ENCODE measurements around the gene SH3D19.

Gene SH3D19

DNA sequence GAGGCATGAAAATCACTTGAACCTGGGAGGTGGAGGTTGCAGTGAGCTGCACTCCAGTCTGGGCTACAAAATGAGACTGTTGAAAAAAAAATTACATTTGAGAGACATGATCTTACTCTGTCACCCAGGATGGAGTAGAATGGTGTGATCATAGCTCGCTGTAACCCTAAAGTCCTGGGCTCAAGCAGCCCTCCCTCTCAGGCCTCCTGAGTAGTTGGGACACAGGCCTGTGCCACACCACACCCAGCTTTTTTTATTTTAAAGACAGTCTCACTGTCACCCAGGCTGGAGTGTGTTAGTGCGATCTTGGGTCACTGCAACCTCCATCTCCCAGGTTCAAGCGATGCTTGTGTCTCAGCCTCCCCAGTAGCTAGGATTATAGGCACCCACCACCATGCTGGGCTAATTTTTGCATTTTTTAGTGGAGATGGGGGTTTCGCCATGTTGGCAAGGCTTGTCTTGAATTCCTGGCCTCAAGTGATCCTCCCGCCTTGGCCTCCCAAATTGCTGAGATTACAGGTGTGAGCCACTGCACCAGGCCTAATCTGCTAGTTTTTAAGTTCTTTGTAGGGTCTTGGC lies 219.9 kb downstream of the SH3D19 start:
- TF ChIP-seq, protein P1, sequence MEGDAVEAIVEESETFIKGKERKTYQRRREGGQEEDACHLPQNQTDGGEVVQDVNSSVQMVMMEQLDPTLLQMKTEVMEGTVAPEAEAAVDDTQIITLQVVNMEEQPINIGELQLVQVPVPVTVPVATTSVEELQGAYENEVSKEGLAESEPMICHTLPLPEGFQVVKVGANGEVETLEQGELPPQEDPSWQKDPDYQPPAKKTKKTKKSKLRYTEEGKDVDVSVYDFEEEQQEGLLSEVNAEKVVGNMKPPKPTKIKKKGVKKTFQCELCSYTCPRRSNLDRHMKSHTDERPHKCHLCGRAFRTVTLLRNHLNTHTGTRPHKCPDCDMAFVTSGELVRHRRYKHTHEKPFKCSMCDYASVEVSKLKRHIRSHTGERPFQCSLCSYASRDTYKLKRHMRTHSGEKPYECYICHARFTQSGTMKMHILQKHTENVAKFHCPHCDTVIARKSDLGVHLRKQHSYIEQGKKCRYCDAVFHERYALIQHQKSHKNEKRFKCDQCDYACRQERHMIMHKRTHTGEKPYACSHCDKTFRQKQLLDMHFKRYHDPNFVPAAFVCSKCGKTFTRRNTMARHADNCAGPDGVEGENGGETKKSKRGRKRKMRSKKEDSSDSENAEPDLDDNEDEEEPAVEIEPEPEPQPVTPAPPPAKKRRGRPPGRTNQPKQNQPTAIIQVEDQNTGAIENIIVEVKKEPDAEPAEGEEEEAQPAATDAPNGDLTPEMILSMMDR (IDR thresholded peaks at IDR 0.05; ENCODE audit: extremely low read depth, insufficient read depth, missing control alignments): no peak
- in situ Hi-C loops (cut with MboI; ENCODE audit: low pct_unique_long_range_greater_than_20kb, low sequenced_read_pairs, unreplicated experiment): no loop called here
- no peak for DNase-seq (ENCODE audit: low spot score)

DNA sequence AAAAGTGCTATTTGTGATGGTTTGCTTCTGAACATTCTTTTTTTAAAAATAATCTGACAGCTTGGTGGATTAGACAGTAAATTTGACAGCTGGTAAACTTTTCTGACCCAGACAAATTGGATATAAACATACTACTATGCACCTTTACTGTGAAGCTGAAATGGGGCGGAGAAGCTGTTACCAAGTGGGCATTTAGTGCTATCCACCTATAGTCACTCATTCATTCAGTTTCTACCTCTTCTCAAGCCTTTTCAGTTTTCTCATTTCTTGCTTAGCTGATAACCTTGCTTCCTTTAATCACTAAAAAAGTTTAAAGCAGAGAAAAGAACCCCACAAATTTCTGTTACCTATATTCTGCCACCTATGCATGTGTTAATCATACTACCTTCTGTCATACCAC lies 220.8 kb downstream of the SH3D19 start:
- TF ChIP-seq, protein P1 (IDR thresholded peaks at IDR 0.05; ENCODE audit: extremely low read depth, insufficient read depth, missing control alignments): no peak
- DNase-seq (ENCODE audit: low spot score): no peak
- in situ Hi-C loops (cut with MboI; ENCODE audit: low pct_unique_long_range_greater_than_20kb, low sequenced_read_pairs, unreplicated experiment): no loop called here

DNA sequence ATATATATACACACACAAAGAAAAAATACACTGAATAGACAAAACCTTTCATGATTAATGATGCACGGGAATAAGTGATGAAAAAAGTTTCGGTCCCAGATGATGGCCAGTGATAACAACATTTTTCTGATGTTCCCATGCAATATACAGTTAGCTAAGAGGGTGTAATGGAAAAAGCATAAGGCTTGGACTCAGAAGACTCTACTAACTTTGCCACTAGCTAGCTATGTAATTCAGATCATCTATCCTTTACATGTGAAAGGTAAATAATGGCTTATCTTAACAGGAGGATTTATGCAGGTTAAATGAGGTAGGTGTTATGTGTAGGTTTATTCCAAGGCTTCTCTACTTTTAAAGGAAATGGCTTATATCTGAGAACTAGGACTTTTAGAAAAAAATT lies 221.6 kb downstream of the SH3D19 start:
- DNase-seq (ENCODE audit: low spot score): no peak
- in situ Hi-C loops (cut with MboI; ENCODE audit: low pct_unique_long_range_greater_than_20kb, low sequenced_read_pairs, unreplicated experiment): no loop called here
- TF ChIP-seq, protein P1 (IDR thresholded peaks at IDR 0.05; ENCODE audit: extremely low read depth, insufficient read depth, missing control alignments): no peak

DNA sequence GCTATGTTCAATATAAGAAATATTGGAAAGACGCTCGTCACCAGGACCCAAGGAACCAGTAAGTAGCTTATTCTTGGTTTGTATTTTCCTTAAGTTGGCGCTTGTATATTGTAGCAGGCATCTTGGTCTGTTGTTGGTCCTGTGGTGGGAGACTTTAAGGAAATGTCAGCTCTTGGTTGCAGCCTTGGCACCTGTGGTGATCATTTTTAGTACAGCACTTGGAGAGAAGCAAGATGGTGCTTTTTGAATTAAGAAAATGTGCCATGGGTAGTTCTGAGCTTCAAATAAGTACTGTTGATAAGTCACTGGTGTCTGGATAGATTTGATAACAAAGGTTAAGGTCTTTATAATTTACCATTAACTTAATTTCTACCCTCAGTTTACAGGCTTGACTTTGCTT lies 224.9 kb downstream of the SH3D19 start:
- TF ChIP-seq, protein P1 (IDR thresholded peaks at IDR 0.05; ENCODE audit: extremely low read depth, insufficient read depth, missing control alignments): no peak
- in situ Hi-C loops (cut with MboI; ENCODE audit: low pct_unique_long_range_greater_than_20kb, low sequenced_read_pairs, unreplicated experiment): no loop called here

DNA sequence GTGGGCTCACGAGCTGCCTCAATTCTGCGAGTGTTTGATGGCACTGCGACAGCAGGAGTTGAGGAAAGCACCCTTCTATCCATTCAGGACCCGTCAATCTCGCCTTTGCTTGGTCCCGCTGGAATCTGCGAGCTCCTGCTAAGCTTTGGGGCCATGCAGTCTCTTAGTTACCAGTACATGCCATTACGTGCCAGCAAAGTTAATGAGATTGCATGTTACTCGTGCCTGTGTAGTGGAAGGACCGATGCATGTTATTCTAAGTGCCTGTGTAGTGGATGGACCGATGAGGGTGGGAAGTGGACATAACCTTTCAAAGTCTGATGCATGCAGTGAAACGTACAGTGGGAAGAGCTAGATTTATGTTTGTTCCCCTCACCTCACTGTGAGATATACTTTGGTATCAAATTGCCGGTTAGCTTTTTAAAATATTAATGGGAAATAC lies 225.4 kb downstream of the SH3D19 start:
- in situ Hi-C loops (cut with MboI; ENCODE audit: low pct_unique_long_range_greater_than_20kb, low sequenced_read_pairs, unreplicated experiment): no loop called here

More for the DNA sequence above, 224.9 kb downstream of the SH3D19 start:
- DNase-seq (ENCODE audit: low spot score): no peak

DNA sequence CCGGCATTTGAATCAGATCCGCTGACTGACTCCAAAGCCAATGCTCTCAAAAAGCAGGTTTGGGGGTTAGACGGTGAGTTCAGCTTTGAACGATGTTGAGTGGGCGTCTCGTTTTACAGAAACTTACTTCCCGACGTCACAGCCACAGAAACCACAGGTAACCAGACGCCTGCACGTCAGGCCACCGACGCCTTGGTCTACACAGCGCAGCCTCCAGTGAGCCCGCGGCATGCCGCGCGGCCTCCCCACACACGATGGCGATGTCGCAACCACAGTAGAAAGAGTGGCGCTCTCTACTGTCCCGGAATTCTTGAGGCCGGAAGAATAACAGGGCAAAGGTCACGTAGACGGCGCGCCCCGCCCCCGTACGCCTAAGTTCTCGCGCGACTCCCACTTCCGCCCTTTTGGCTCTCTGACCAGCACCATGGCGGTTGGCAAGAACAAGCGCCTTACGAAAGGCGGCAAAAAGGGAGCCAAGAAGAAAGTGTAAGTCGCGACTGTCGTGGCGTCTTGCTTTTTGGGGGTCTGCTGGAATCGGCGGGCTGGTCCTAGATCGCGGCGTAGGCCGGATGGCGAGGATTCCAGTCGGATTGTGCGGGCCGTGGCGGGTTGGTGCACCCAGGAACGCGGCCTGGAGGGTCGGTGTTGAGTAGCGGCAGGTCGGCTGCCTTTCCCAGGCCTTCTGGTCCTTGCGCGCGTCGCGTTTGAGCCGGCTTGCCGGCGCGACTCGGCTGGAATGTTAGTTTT lies 226.0 kb downstream of the SH3D19 start, which contains the start of gene RPS3A:
TSS of gene RPS3A (plus strand) at position 400 of the 747 bp plus-strand sequence. CDS start at position 425, 25 bp downstream.
- TF ChIP-seq, protein P1 (IDR thresholded peaks at IDR 0.05; ENCODE audit: extremely low read depth, insufficient read depth, missing control alignments): peak; percentile 95
- peak; percentile 91 for DNase-seq (ENCODE audit: low spot score)
- in situ Hi-C loops (cut with MboI; ENCODE audit: low pct_unique_long_range_greater_than_20kb, low sequenced_read_pairs, unreplicated experiment): no loop called here

More for the DNA sequence above, 225.4 kb downstream of the SH3D19 start:
- DNase-seq (ENCODE audit: low spot score): no peak
- TF ChIP-seq, protein P1 (IDR thresholded peaks at IDR 0.05; ENCODE audit: extremely low read depth, insufficient read depth, missing control alignments): no peak
